HEK293T (cell line): ENCODE data around the gene CHD5.

ENCODE experiments used
- ARNT ChIP-seq: fragments of 450-650 bp; IDR thresholded peaks from 2 replicates; pipeline ENCODE4 v1.6.1; 2017; ENCODE audit warnings: mild to moderate bottlenecking
- BHLHE40 ChIP-seq: fragments of 450-650 bp; IDR thresholded peaks from 2 replicates; pipeline ENCODE4 v1.6.1; 2016; ENCODE audit warnings: mild to moderate bottlenecking, moderate library complexity, borderline replicate concordance
- CTBP1 ChIP-seq: fragments of 450-650 bp; IDR thresholded peaks from 2 replicates; pipeline ENCODE4 v1.6.1; 2016; ENCODE audit warnings: borderline replicate concordance
- FOXA1 ChIP-seq: fragments of 450-650 bp; IDR thresholded peaks from 2 replicates; pipeline ENCODE4 v1.6.1; 2016; ENCODE audit warnings: mild to moderate bottlenecking
- FOXK2 ChIP-seq: fragments of 450-650 bp; IDR thresholded peaks from 2 replicates; pipeline ENCODE4 v1.6.1; 2016; ENCODE audit warnings: mild to moderate bottlenecking
- FOXM1 ChIP-seq: fragments of 450-650 bp; IDR thresholded peaks from 2 replicates; pipeline ENCODE4 v1.6.1; 2017; ENCODE audit warnings: mild to moderate bottlenecking, borderline replicate concordance
- L3MBTL2 ChIP-seq: fragments of 450-650 bp; conservative IDR thresholded peaks from 2 replicates; pipeline ENCODE4 v1.6.1; 2016; ENCODE audit warnings: mild to moderate bottlenecking
- LEF1 ChIP-seq: fragments of 450-650 bp; IDR thresholded peaks from 2 replicates; pipeline ENCODE4 v1.6.1; 2017; ENCODE audit warnings: mild to moderate bottlenecking, borderline replicate concordance
- NFRKB ChIP-seq: fragments of 450-650 bp; IDR thresholded peaks from 2 replicates; pipeline ENCODE4 v1.6.1; 2016; ENCODE audit warnings: mild to moderate bottlenecking, moderate library complexity
- SP1 ChIP-seq: fragments of 450-650 bp; IDR thresholded peaks from 2 replicates; pipeline ENCODE4 v1.6.1; 2017
- SUZ12 ChIP-seq: fragments of 450-650 bp; IDR thresholded peaks from 2 replicates; pipeline ENCODE4 v1.6.1; 2016; ENCODE audit warnings: mild to moderate bottlenecking
- TARDBP ChIP-seq: fragments of 450-650 bp; IDR thresholded peaks from 2 replicates; pipeline ENCODE4 v1.6.1; 2016
- ZNF384 ChIP-seq: fragments of 450-650 bp; IDR thresholded peaks from 2 replicates; pipeline ENCODE4 v1.6.1; 2016

GRCh38 chr1:6123816-6124215 lies 56.3 kb downstream of the CHD5 start:
- no peak for TF ChIP-seq CTBP1
- TF ChIP-seq SP1: no peak
- no peak for TF ChIP-seq NFRKB
- TF ChIP-seq TARDBP: no peak
- TF ChIP-seq L3MBTL2: no peak
- TF ChIP-seq FOXK2: no peak
- no peak for TF ChIP-seq BHLHE40
- no peak for TF ChIP-seq FOXA1
- TF ChIP-seq FOXM1: no peak
- TF ChIP-seq LEF1: no peak
- TF ChIP-seq ZNF384: no peak
- TF ChIP-seq SUZ12: no peak
- TF ChIP-seq ARNT: no peak
